NCI-H128 (cell line): Measurements from ENCODE around the gene PLA2G12A.

Experiments used
- DNase-seq: peaks from one replicate; lab custom pipeline; 2025; ENCODE audit not compliant: unreplicated experiment; lab: John Stamatoyannopoulos, UW

The PLA2G12A gene

GRCh38 chr4:109729117-109729717, 653 bp downstream of the PLA2G12A start:
- DNase-seq, result no peak

GRCh38 chr4:109728385-109728784, 1.5 kb downstream of the PLA2G12A start:
- no peak for DNase-seq

- no peak for DNase-seq
Observed at GRCh38 chr4:109723110-109723509, 6.8 kb downstream of the PLA2G12A start.

GRCh38 chr4:109722357-109722756, 7.5 kb downstream of the PLA2G12A start:
- no peak for DNase-seq

GRCh38 chr4:109721033-109721432, 8.8 kb downstream of the PLA2G12A start:
- DNase-seq, result no peak

- DNase-seq, result no peak
Observed at GRCh38 chr4:109719604-109720003, 10.3 kb downstream of the PLA2G12A start.

- no peak for DNase-seq
Observed at GRCh38 chr4:109718759-109719158, 11.1 kb downstream of the PLA2G12A start.

GRCh38 chr4:109713500-109713899, 16.4 kb downstream of the PLA2G12A start:
- DNase-seq, result no peak

GRCh38 chr4:109708990-109709389, 20.9 kb downstream of the PLA2G12A start:
- DNase-seq, result no peak

- no peak for DNase-seq
Observed at GRCh38 chr4:109708435-109708834, 21.4 kb downstream of the PLA2G12A start.

GRCh38 chr4:109703664-109704361, 26.1 kb downstream of the PLA2G12A start:
- DNase-seq, result no peak

GRCh38 chr4:109702950-109703663, 26.8 kb downstream of the PLA2G12A start, which contains the start of gene CASP6:
Gene CASP6 (minus strand): TSS chr4:109703445. CDS start chr4:109703395, 50 bp downstream.
- DNase-seq, result peak; percentile 40

GRCh38 chr4:109701566-109702410, 28.1 kb downstream of the PLA2G12A start:
- DNase-seq, result no peak

GRCh38 chr4:109699553-109700225, 30.2 kb downstream of the PLA2G12A start:
- no peak for DNase-seq

GRCh38 chr4:109698656-109699055, 31.2 kb downstream of the PLA2G12A start:
- no peak for DNase-seq

- no peak for DNase-seq
Observed at GRCh38 chr4:109691411-109691920, 38.4 kb downstream of the PLA2G12A start.

GRCh38 chr4:109690690-109691410, 39.0 kb downstream of the PLA2G12A start:
- no peak for DNase-seq

- no peak for DNase-seq
Observed at GRCh38 chr4:109684727-109685126, 45.1 kb downstream of the PLA2G12A start.

- no peak for DNase-seq
Observed at GRCh38 chr4:109683621-109684253, 46.1 kb downstream of the PLA2G12A start.
